Endothelial cell of umbilical vein (primary cell): ENCODE data around the gene OR9A2. TPM values are rescaled to one million over a fixed set of nuclear protein-coding genes. Genes with fewer than 3 reads are reported as not detected.

ENCODE experiments used
- BruUV-seq: library from RNA; stranded (reverse); fragments of 400-500 nt; replicated peaks from 2 replicates; lab custom pipeline; 2021; lab: Mats Ljungman, UMichigan
- CTCF ChIA-PET: fragments of 300-600, 350-600 bp; sonication (Branson Sonifier 250); formaldehyde crosslinking; loops from one replicate; lab custom pipeline; 2021; ENCODE audit warnings: antibody characterized with exemption, inconsistent platforms; lab: Charles Lee
- POLR2A ChIA-PET: fragments of 300-600, 350-600 bp; sonication (Branson Sonifier 250); formaldehyde crosslinking; loops from one replicate; lab custom pipeline; 2021; ENCODE audit warnings: antibody characterized with exemption, inconsistent platforms; lab: Charles Lee
- DNase-seq: peaks from one replicate; pipeline ENCODE4 v3.0.0-alpha.2; 2011; ENCODE audit warnings: low read depth, low spot score
- FAIRE-seq: peaks from 2 replicates; lab custom pipeline; 2011; peaks lifted over from hg19 to GRCh38; lab: Jason Lieb, UNC
- H2AFZ ChIP-seq: 2 replicates; pipeline ENCODE4 v1.6.0; 2012; ENCODE audit warnings: low read depth, low read length, control low read depth, inconsistent platforms
- H3K27ac ChIP-seq: 2 replicates; pipeline ENCODE4 v1.5.1; 2011; ENCODE audit warnings: low read depth, mild to moderate bottlenecking, control low read depth, low read length, moderate library complexity; ENCODE audit not compliant: insufficient read depth
- H3K27me3 ChIP-seq, 2 experiments: 2 replicates each; pipeline versions ENCODE4 v1.6.0 to v1.6.1; 2011; ENCODE audit warnings: low read length in 2 of 2, mixed read lengths in 1 of 2; ENCODE audit not compliant: control insufficient read depth in 2 of 2, insufficient read depth in 2 of 2
- H3K36me3 ChIP-seq, 2 experiments: 2 replicates in 1 of 2; 3 replicates in 1 of 2; pipeline ENCODE4 v1.5.1; 2011; ENCODE audit warnings: low read length in 2 of 2, mild to moderate bottlenecking in 1 of 2, moderate library complexity in 1 of 2; ENCODE audit not compliant: control insufficient read depth in 2 of 2, insufficient read depth in 2 of 2; ENCODE audit errors: extremely low read depth in 1 of 2
- H3K4me1 ChIP-seq: 3 replicates; pipeline ENCODE4 v1.5.1; 2011; ENCODE audit warnings: mild to moderate bottlenecking, low read length; ENCODE audit not compliant: control insufficient read depth, insufficient read depth; ENCODE audit errors: extremely low read depth
- H3K4me2 ChIP-seq: 2 replicates; pipeline ENCODE4 v1.6.1; 2011; ENCODE audit warnings: low read length, control low read depth, mixed read lengths; ENCODE audit not compliant: insufficient read depth
- H3K4me3 ChIP-seq, 3 experiments: fragments of 200-600 bp in 1 of 3; sonication (generic), shearing (Covaris generic) in 1 of 3; replicated peaks in 1 of 3; 2 replicates each; pipeline ENCODE4 v1.5.1; 2011 to 2016; ENCODE audit warnings: control low read depth in 3 of 3, low read length in 3 of 3, mild to moderate bottlenecking in 2 of 3, inconsistent platforms in 1 of 3, low read depth in 1 of 3, moderate library complexity in 1 of 3; ENCODE audit not compliant: insufficient read depth in 1 of 3
- H3K79me2 ChIP-seq: 2 replicates; pipeline ENCODE4 v1.6.0; 2012; ENCODE audit warnings: low read length, inconsistent platforms; ENCODE audit not compliant: control insufficient read depth, insufficient read depth
- H3K9ac ChIP-seq: replicated peaks from 2 replicates; pipeline ENCODE3; 2011; ENCODE audit warnings: low read length, control low read depth; ENCODE audit not compliant: insufficient read depth; ENCODE audit errors: extremely low read depth
- H3K9me1 ChIP-seq: replicated peaks from 3 replicates; pipeline ENCODE4 v1.6.0; 2011; ENCODE audit warnings: mild to moderate bottlenecking, low read length; ENCODE audit not compliant: control insufficient read depth, insufficient read depth; ENCODE audit errors: extremely low read depth
- H3K9me3 ChIP-seq: replicated peaks from 2 replicates; pipeline ENCODE4 v1.5.1; 2012; ENCODE audit warnings: low read length, inconsistent platforms; ENCODE audit not compliant: control insufficient read depth, insufficient read depth
- H4K20me1 ChIP-seq: replicated peaks from 2 replicates; pipeline ENCODE3; 2011; ENCODE audit warnings: mild to moderate bottlenecking, low read length; ENCODE audit not compliant: control insufficient read depth, insufficient read depth; ENCODE audit errors: extremely low read depth
- EZH2 ChIP-seq: IDR thresholded peaks from 2 replicates; pipeline ENCODE4 v1.6.1; 2012; ENCODE audit warnings: borderline replicate concordance, low read depth, mild to moderate bottlenecking, moderate library complexity, low read length, inconsistent platforms; ENCODE audit not compliant: severe bottlenecking
- FOS ChIP-seq: IDR thresholded peaks from 2 replicates; pipeline ENCODE4 v1.6.1; 2011; ENCODE audit warnings: mild to moderate bottlenecking, low read length, moderate library complexity, borderline replicate concordance; ENCODE audit not compliant: insufficient read depth
- GATA2 ChIP-seq: IDR thresholded peaks from 2 replicates; pipeline ENCODE4 v1.7.0; 2011; ENCODE audit warnings: low read depth, mild to moderate bottlenecking, moderate library complexity, mixed read lengths, low read length; ENCODE audit not compliant: insufficient read length, insufficient read depth
- JUN ChIP-seq: IDR thresholded peaks from 2 replicates; pipeline ENCODE4 v1.6.1; 2011; ENCODE audit warnings: borderline replicate concordance, low read depth; ENCODE audit not compliant: insufficient read length, insufficient read depth
- MYC ChIP-seq: IDR thresholded peaks from one replicate; pipeline ENCODE4 v1.6.1; 2011; ENCODE audit warnings: mild to moderate bottlenecking, low read depth, low read length
- POLR2A ChIP-seq: IDR thresholded peaks from 2 replicates; pipeline ENCODE4 v1.6.1; 2012; ENCODE audit warnings: low read depth, mild to moderate bottlenecking, control low read depth, low read length
- POLR2AphosphoS5 ChIP-seq: IDR thresholded peaks from 2 replicates; pipeline ENCODE4 v1.6.1; 2012; ENCODE audit warnings: low read depth, mild to moderate bottlenecking, control low read depth, low read length, moderate library complexity; ENCODE audit not compliant: insufficient read depth
- dilution Hi-C: fragments of 300-500 bp; cut with MboI; formaldehyde crosslinking; loops from one replicate; pipeline ENCODE4 v1.15.0; 2019; ENCODE audit warnings: low sequenced_read_pairs; ENCODE audit not compliant: extremely low pct_ligation_motif_present
- intact Hi-C: fragments of 100-400 bp; cut with micrococcal nuclease; formaldehyde crosslinking; loops from one replicate; pipeline ENCODE4 v1.10.0; 2022
- polyA plus RNA-seq, 4 experiments: library from polyadenylated mRNA; depleted of rRNA in 3 of 4; stranded (reverse) in 3 of 4; unstranded in 1 of 4; fragments of >200 nt; gene quantifications; 2 replicates each; pipeline versions ENCODE4 v1.2.1 to v1.2.3, GENCODE V29; 2011 to 2012; ENCODE audit warnings: missing spikeins in 1 of 4
- total RNA-seq: library from RNA; stranded (reverse); gene quantifications from 2 replicates; pipeline ENCODE4 v1.2.3, GENCODE V29; 2021
- TF ChIP-seq, protein P1 (sequence below), 2 donors: IDR thresholded peaks; 1 replicate in 1 of 2; 2 replicates in 1 of 2; pipeline ENCODE4 v1.5.1; 2011; ENCODE audit warnings: low read length in 2 of 2, mild to moderate bottlenecking in 2 of 2, moderate library complexity in 2 of 2, control low read depth in 1 of 2, inconsistent platforms in 1 of 2, low read depth in 1 of 2; ENCODE audit not compliant: insufficient read depth in 1 of 2; ENCODE audit errors: extremely low read depth in 1 of 2
- TF ChIP-seq, protein P2 (sequence below): IDR thresholded peaks from 2 replicates; pipeline ENCODE4 v1.6.1; 2011; ENCODE audit not compliant: insufficient read depth, insufficient read length

The OR9A2 gene
- total and polyA plus RNA-seq, 2 donors (not counting 3 experiments of a cell fraction or from before 2014, with no cell fraction given) = not detected

DNA sequence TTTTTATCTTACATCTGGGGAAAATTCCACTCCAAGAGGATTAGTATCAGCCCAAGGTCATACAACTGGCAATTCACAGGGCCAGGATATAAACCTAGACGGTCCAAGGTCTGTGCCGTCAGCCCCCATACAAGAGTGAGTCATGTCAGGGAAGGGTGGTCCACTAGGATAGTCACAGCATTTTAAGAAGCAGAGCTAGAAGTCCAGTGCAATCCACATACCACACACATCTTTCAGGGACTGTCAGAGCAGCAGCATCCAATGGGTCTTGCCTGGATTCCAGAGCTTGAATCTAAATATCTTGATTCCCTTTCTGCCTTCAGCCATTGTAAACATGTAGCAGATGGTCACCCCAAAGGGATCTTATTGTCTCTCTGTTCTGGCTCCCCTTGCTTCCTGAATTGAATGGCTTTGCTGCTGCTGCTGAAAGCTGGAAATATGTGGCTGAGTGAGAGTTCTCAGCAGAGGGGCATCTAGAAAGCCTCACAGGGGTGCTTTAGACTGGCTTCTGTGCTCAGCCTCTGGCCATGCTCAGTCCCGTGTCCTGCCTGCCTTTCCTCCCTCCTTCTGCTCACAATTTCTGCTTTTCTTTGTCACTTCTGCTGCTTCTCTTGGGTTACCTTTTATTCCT, 15.3 kb upstream of the OR9A2 start:
- intact Hi-C loops = no loop called here
- Histone ChIP-seq H3K9ac (no peak overlapping the region), H3K27me3 (peaks cover 2% of the 10 kb centered on the region in 2 experiments), H2AFZ (no peak overlapping the region), H3K4me2 (no peak overlapping the region), H3K9me1 (no peaks in the 10 kb centered on the region), H3K36me3 (no peaks in the 10 kb centered on the region), H3K27ac (no peak overlapping the region), H3K4me1 (no peaks in the 10 kb centered on the region), H3K79me2 (no peaks in the 10 kb centered on the region), H3K4me3 (no peak overlapping the region), H3K9me3 (no peaks in the 10 kb centered on the region), H4K20me1 (no peaks in the 10 kb centered on the region)
- FAIRE-seq (no peak), DNase-seq (no peak)
- CTCF ChIA-PET = interaction anchor here (0.9 to 2.6 kb wide), 4 partner anchors 17 to 190 kb away, joined by 3 to 10 read pairs (median 4); no protein-coding TSS in a partner anchor
- dilution Hi-C loops = no loop called here
- no peak for TF ChIP-seq FOS
- TF ChIP-seq POLR2A = no peak
- no peak for TF ChIP-seq GATA2
- TF ChIP-seq, protein P1, sequence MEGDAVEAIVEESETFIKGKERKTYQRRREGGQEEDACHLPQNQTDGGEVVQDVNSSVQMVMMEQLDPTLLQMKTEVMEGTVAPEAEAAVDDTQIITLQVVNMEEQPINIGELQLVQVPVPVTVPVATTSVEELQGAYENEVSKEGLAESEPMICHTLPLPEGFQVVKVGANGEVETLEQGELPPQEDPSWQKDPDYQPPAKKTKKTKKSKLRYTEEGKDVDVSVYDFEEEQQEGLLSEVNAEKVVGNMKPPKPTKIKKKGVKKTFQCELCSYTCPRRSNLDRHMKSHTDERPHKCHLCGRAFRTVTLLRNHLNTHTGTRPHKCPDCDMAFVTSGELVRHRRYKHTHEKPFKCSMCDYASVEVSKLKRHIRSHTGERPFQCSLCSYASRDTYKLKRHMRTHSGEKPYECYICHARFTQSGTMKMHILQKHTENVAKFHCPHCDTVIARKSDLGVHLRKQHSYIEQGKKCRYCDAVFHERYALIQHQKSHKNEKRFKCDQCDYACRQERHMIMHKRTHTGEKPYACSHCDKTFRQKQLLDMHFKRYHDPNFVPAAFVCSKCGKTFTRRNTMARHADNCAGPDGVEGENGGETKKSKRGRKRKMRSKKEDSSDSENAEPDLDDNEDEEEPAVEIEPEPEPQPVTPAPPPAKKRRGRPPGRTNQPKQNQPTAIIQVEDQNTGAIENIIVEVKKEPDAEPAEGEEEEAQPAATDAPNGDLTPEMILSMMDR (IDR thresholded peaks at IDR 0.05; ENCODE audit: extremely low read depth in 1 of 2, insufficient read depth in 1 of 2, low read depth in 1 of 2, low read length in 2 of 2) = no peak
- TF ChIP-seq, protein P2, sequence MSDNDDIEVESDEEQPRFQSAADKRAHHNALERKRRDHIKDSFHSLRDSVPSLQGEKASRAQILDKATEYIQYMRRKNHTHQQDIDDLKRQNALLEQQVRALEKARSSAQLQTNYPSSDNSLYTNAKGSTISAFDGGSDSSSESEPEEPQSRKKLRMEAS = no peak
- no peak for TF ChIP-seq MYC
- TF ChIP-seq EZH2 = no peak
- TF ChIP-seq POLR2AphosphoS5 = no peak
- no peak for TF ChIP-seq JUN
- POLR2A ChIA-PET = interaction anchor here (0.6 kb wide), 1 partner anchor 9 kb away, joined by 3 read pairs; no protein-coding TSS in a partner anchor
- BruUV-seq = no TSS peak
